HG03108 (cell line): ENCODE results near the gene S100A9.

Experiments used
- ATAC-seq: cut with Tn5 transposase; IDR thresholded peaks from one replicate; pipeline ENCODE4 v1.9.1; 2021; ENCODE audit warnings: moderate library complexity; ENCODE audit not compliant: unreplicated experiment

Gene S100A9

GRCh38 chr1:153386500-153386901 lies 28.8 kb downstream of the S100A9 start:
- ATAC-seq: no peak

- ATAC-seq: no peak
Observed at GRCh38 chr1:153387001-153387400, 29.3 kb downstream of the S100A9 start.

- no peak for ATAC-seq
Observed at GRCh38 chr1:153387785-153388184, 30.1 kb downstream of the S100A9 start.

GRCh38 chr1:153389401-153389800 lies 31.7 kb downstream of the S100A9 start:
- ATAC-seq: no peak

- no peak for ATAC-seq
Observed at GRCh38 chr1:153389973-153390879, 32.6 kb downstream of the S100A9 start.

GRCh38 chr1:153390938-153391710 lies 33.5 kb downstream of the S100A9 start, which contains the start of gene S100A8:
Gene S100A8 (minus strand): TSS chr1:153391073. CDS start chr1:153390535, 538 bp downstream.
- ATAC-seq: no peak

GRCh38 chr1:153392258-153392657 lies 34.6 kb downstream of the S100A9 start:
- ATAC-seq: no peak

GRCh38 chr1:153392822-153393221 lies 35.2 kb downstream of the S100A9 start:
- no peak for ATAC-seq

GRCh38 chr1:153393926-153394325 lies 36.3 kb downstream of the S100A9 start:
- no peak for ATAC-seq

GRCh38 chr1:153394391-153394790 lies 36.7 kb downstream of the S100A9 start:
- no peak for ATAC-seq

- ATAC-seq: no peak
Observed at GRCh38 chr1:153395136-153395685, 37.6 kb downstream of the S100A9 start.

- ATAC-seq: no peak
Observed at GRCh38 chr1:153395776-153396175, 38.1 kb downstream of the S100A9 start.

GRCh38 chr1:153396461-153396860 lies 38.8 kb downstream of the S100A9 start:
- ATAC-seq: no peak

- no peak for ATAC-seq
Observed at GRCh38 chr1:153397051-153397923, 39.6 kb downstream of the S100A9 start.

GRCh38 chr1:153397924-153398651 lies 40.4 kb downstream of the S100A9 start:
- no peak for ATAC-seq

- ATAC-seq: no peak
Observed at GRCh38 chr1:153399401-153400055, 41.9 kb downstream of the S100A9 start.

- no peak for ATAC-seq
Observed at GRCh38 chr1:153400244-153400643, 42.6 kb downstream of the S100A9 start.

- no peak for ATAC-seq
Observed at GRCh38 chr1:153401461-153401860, 43.8 kb downstream of the S100A9 start.

GRCh38 chr1:153402226-153402625 lies 44.6 kb downstream of the S100A9 start:
- no peak for ATAC-seq
